ENCODE results near the gene KCNMA1. TPM values are rescaled to one million over a fixed set of nuclear protein-coding genes. Genes with fewer than 3 reads are reported as not detected.

Gene KCNMA1
- polyA plus RNA-seq, 1 donor from 2014 or later: 60.8 TPM

- Histone ChIP-seq H3K9me2 (ENCODE audit: insufficient read depth, low read length) (no peaks in the 10 kb centered on the region), H3K4me3 (ENCODE audit: low read length) (no peak overlapping the region), H3K27ac (ENCODE audit: low read length) (no peak overlapping the region), H3K4me2 (ENCODE audit: low read length) (no peak overlapping the region), H3K27me3 (ENCODE audit: insufficient read depth, low read depth, low read length) (no peaks in the 10 kb centered on the region), H4K20me1 (ENCODE audit: insufficient read depth) (no peaks in the 10 kb centered on the region), H3K36me3 (ENCODE audit: insufficient read depth, low read length) (no peaks in the 10 kb centered on the region), H3F3A (ENCODE audit: insufficient read depth, low read length, poor library complexity, severe bottlenecking) (no peaks in the 10 kb centered on the region), H3K9me3 (ENCODE audit: low read length) (no peaks in the 10 kb centered on the region), H3K79me2 (replicated peaks; ENCODE audit: insufficient read depth, low read length) (no peaks in the 10 kb centered on the region), H2AFZ (ENCODE audit: low read depth, low read length) (no peak overlapping the region), H3K9ac (ENCODE audit: low read length) (no peak overlapping the region)
- TF ChIP-seq POLR2AphosphoS5 (IDR thresholded peaks at IDR 0.05) (no peak), REST (IDR thresholded peaks at IDR 0.05; ENCODE audit: borderline replicate concordance) (no peak), CTCF (IDR thresholded peaks at IDR 0.05; ENCODE audit: poor library complexity, severe bottlenecking) (no peak), EZH2 (IDR thresholded peaks at IDR 0.05; ENCODE audit: borderline replicate concordance, insufficient read depth, low read length, poor library complexity, severe bottlenecking) (no peak), RAD21 (conservative IDR thresholded peaks at IDR 0.05) (no peak), TAF1 (IDR thresholded peaks at IDR 0.05; ENCODE audit: low read depth) (no peak), MXI1 (conservative IDR thresholded peaks at IDR 0.05; ENCODE audit: poor library complexity, severe bottlenecking) (no peak), EP300 (conservative IDR thresholded peaks at IDR 0.05; ENCODE audit: poor library complexity, severe bottlenecking) (no peak)
These were observed 136.3 kb downstream of the KCNMA1 start for GRCh38 chr10:77501152-77501845.

GRCh38 chr10:77500754-77501151 is 136.9 kb downstream of the KCNMA1 start:
- no peaks in the 10 kb centered on the region for H3K9me2 ChIP-seq (ENCODE audit: insufficient read depth, low read length)
- H2AFZ ChIP-seq (ENCODE audit: low read depth, low read length): no peak overlapping the region
- H4K20me1 ChIP-seq (ENCODE audit: insufficient read depth): no peaks in the 10 kb centered on the region
- no peaks in the 10 kb centered on the region for H3F3A ChIP-seq (ENCODE audit: insufficient read depth, low read length, poor library complexity, severe bottlenecking)
- H3K4me2 ChIP-seq (ENCODE audit: low read length): no peak overlapping the region
- no peaks in the 10 kb centered on the region for H3K9me3 ChIP-seq (ENCODE audit: low read length)
- no peaks in the 10 kb centered on the region for H3K27me3 ChIP-seq (ENCODE audit: insufficient read depth, low read depth, low read length)
- no peak for TF ChIP-seq EP300 (conservative IDR thresholded peaks at IDR 0.05; ENCODE audit: poor library complexity, severe bottlenecking)
- no peak for TF ChIP-seq SMC3 (conservative IDR thresholded peaks at IDR 0.05; ENCODE audit: poor library complexity)
- TF ChIP-seq MXI1 (conservative IDR thresholded peaks at IDR 0.05; ENCODE audit: poor library complexity, severe bottlenecking): no peak
- H3K9ac ChIP-seq (ENCODE audit: low read length): no peak overlapping the region
- H3K27ac ChIP-seq (ENCODE audit: low read length): no peak overlapping the region
- no peaks in the 10 kb centered on the region for H3K79me2 ChIP-seq (replicated peaks; ENCODE audit: insufficient read depth, low read length)
- H3K4me3 ChIP-seq (ENCODE audit: low read length): no peak overlapping the region
- H3K36me3 ChIP-seq (ENCODE audit: insufficient read depth, low read length): no peaks in the 10 kb centered on the region

Measured in neural cell (in vitro differentiated cells).